OCI-LY3 (cell line): ENCODE measurements around the gene CENPM.

Experiments
- H2AFZ ChIP-seq: fragments of 200-600, 300-600 bp; shearing (Covaris generic); 2 replicates; pipeline ENCODE4 v1.6.0; 2014; ENCODE audit warnings: antibody characterized with exemption, low read depth, low read length
- H3K27ac ChIP-seq: fragments of 200-600, 300-600 bp; sonication (generic); 2 replicates; pipeline ENCODE4 v1.5.1; 2014; ENCODE audit warnings: mild to moderate bottlenecking, low read length, moderate library complexity, mixed read lengths
- H3K27me3 ChIP-seq: fragments of 200-600, 300-600 bp; sonication (generic); 2 replicates; pipeline ENCODE4 v1.6.1; 2014; ENCODE audit warnings: low read depth, low read length, mixed read lengths
- H3K36me3 ChIP-seq: fragments of 200-600, 300-600 bp; sonication (generic); replicated peaks from 2 replicates; pipeline ENCODE3; 2014; ENCODE audit warnings: low read depth, low read length, mixed read lengths
- H3K4me1 ChIP-seq: fragments of 300-600, 200-600 bp; sonication (generic); 2 replicates; pipeline ENCODE4 v1.6.1; 2014; ENCODE audit warnings: low read length, mixed read lengths
- H3K4me2 ChIP-seq: fragments of 200-600, 300-600 bp; sonication (generic); 2 replicates; pipeline ENCODE4 v1.6.1; 2014; ENCODE audit warnings: low read length, mixed read lengths
- H3K4me3 ChIP-seq: fragments of 300-600, 200-600 bp; sonication (generic); 2 replicates; pipeline ENCODE4 v1.5.1; 2014; ENCODE audit warnings: antibody characterized with exemption, mild to moderate bottlenecking, low read length, moderate library complexity
- H3K79me2 ChIP-seq: fragments of 300-600, 200-600 bp; shearing (Covaris generic); 2 replicates; pipeline ENCODE4 v1.6.1; 2014; ENCODE audit warnings: mild to moderate bottlenecking, low read length, mixed read lengths
- H3K9ac ChIP-seq: fragments of 300-600, 200-600 bp; shearing (Covaris generic); 2 replicates; pipeline ENCODE4 v1.6.0; 2014; ENCODE audit warnings: mild to moderate bottlenecking, low read length, moderate library complexity
- H3K9me3 ChIP-seq: fragments of 200-600, 300-600 bp; shearing (Covaris generic); 2 replicates; pipeline ENCODE4 v1.6.1; 2014; ENCODE audit warnings: low read length, mixed read lengths; ENCODE audit not compliant: insufficient read depth
- H4K20me1 ChIP-seq: fragments of 200-600, 300-600 bp; sonication (generic); 2 replicates; pipeline ENCODE4 v1.6.1; 2016; ENCODE audit warnings: low read length, mixed read lengths; ENCODE audit not compliant: insufficient read depth
- EZH2phosphoT487 ChIP-seq: fragments of 200-600 bp; shearing (Covaris generic); IDR thresholded peaks from 2 replicates; pipeline ENCODE4 v1.6.1; 2018; ENCODE audit warnings: antibody characterized with exemption, mixed run types, low read depth
- TF ChIP-seq, protein P1 (sequence below): fragments of 200-600, 300-600 bp; sonication (generic); IDR thresholded peaks from 2 replicates; pipeline ENCODE4 v1.5.1; 2014; ENCODE audit warnings: antibody characterized with exemption, low read length, low read depth

Gene CENPM

GRCh38 chr22:41989246-41989645 is 42.3 kb upstream of the CENPM start:
- Histone ChIP-seq H3K4me2 (no peak overlapping the region), H3K27me3 (no peaks in the 10 kb centered on the region), H3K4me1 (no peaks in the 10 kb centered on the region), H3K9ac (no peak overlapping the region), H3K27ac (no peak overlapping the region), H4K20me1 (no peaks in the 10 kb centered on the region), H3K79me2 (no peaks in the 10 kb centered on the region), H2AFZ (no peak overlapping the region), H3K36me3 (peaks cover 54% of the 10 kb centered on the region), H3K4me3 (no peak overlapping the region), H3K9me3 (no peaks in the 10 kb centered on the region)
- TF ChIP-seq, protein P1, sequence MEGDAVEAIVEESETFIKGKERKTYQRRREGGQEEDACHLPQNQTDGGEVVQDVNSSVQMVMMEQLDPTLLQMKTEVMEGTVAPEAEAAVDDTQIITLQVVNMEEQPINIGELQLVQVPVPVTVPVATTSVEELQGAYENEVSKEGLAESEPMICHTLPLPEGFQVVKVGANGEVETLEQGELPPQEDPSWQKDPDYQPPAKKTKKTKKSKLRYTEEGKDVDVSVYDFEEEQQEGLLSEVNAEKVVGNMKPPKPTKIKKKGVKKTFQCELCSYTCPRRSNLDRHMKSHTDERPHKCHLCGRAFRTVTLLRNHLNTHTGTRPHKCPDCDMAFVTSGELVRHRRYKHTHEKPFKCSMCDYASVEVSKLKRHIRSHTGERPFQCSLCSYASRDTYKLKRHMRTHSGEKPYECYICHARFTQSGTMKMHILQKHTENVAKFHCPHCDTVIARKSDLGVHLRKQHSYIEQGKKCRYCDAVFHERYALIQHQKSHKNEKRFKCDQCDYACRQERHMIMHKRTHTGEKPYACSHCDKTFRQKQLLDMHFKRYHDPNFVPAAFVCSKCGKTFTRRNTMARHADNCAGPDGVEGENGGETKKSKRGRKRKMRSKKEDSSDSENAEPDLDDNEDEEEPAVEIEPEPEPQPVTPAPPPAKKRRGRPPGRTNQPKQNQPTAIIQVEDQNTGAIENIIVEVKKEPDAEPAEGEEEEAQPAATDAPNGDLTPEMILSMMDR: no peak
- no peak for TF ChIP-seq EZH2phosphoT487

DNA sequence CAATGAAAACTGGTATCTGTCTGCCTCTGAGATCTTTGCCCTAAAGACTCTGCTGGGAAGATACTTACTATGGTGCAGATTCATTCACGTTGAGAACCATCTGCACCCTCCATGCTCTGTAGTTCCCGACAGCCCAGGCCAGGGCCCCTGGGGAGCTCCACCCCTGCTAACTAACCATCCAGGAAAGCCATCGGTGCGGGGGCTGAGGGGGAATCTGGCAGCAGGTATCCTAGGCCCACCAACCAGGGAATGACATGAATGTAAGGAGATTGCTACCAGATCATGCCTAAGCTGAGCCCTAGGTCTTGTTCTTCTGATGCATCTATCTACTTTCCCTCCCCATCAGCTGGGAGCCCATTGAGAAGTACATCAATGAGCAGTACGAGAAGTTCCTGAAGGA is 40.3 kb upstream of the CENPM start:
- Histone ChIP-seq H3K4me3 (no peak overlapping the region), H3K27ac (no peak overlapping the region), H3K4me1 (no peaks in the 10 kb centered on the region), H3K9ac (no peak overlapping the region), H2AFZ (no peak overlapping the region), H3K36me3 (peaks cover 51% of the 10 kb centered on the region), H3K9me3 (no peaks in the 10 kb centered on the region), H4K20me1 (no peaks in the 10 kb centered on the region), H3K4me2 (no peak overlapping the region), H3K27me3 (no peaks in the 10 kb centered on the region), H3K79me2 (no peaks in the 10 kb centered on the region)
- no peak for TF ChIP-seq EZH2phosphoT487
- TF ChIP-seq, protein P1: no peak

DNA sequence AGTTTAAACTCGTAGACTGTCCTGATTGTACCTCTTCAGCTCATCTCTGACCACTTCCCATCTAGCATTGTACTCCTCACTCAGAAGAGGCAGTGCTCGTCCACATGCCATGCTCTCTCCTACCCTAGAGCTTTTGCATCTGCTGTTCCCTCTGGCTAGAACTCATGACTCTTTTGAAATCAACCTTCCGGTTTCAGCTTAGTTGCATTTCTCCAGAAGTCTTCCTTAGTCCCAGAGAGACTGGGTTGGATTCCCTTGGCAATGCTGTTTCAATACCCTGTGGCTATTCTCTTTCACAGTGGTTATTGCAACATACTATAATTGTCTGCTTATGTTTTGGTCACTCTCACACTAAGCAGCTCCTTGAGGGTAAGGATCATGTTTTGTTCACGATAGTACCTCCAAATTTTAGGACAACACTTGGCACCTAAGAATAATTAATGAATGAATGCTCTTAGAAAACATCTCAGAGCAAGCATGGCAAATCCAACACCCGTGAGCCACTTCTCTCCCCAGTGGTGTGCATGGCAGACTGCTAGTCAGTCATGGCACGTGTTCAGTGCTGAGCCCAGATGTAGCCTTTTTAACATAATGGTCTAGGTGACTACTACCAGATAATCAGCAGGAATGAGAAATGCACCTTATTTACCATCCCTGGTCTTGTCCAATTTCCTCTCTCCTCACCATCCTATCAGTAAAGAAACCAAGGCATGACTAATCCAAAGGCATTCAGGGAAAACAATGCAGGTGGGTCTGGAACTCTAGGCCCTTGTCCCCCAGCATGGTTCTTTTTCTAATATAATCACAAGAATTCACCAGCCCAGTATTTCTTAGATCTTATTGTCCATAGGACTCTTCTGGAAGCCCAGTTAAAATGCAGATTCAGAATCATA is 36.8 kb upstream of the CENPM start:
- H3K4me3 ChIP-seq: no peak overlapping the region
- H2AFZ ChIP-seq: no peak overlapping the region
- no peaks in the 10 kb centered on the region for H3K27me3 ChIP-seq
- H3K79me2 ChIP-seq: peaks cover 26% of the 10 kb centered on the region
- no peak overlapping the region for H3K9ac ChIP-seq
- peaks cover 56% of the 10 kb centered on the region for H3K36me3 ChIP-seq
- peaks cover 22% of the 10 kb centered on the region for H3K4me1 ChIP-seq
- TF ChIP-seq EZH2phosphoT487: no peak
- TF ChIP-seq, protein P1: no peak
- H3K27ac ChIP-seq: no peak overlapping the region
- no peak overlapping the region for H3K4me2 ChIP-seq
- H4K20me1 ChIP-seq: no peaks in the 10 kb centered on the region
- H3K9me3 ChIP-seq: no peaks in the 10 kb centered on the region

GRCh38 chr22:41982865-41983264 is 35.9 kb upstream of the CENPM start:
- no peaks in the 10 kb centered on the region for H4K20me1 ChIP-seq
- no peak overlapping the region for H2AFZ ChIP-seq
- peaks cover 30% of the 10 kb centered on the region for H3K4me1 ChIP-seq
- no peak overlapping the region for H3K27ac ChIP-seq
- no peak overlapping the region for H3K9ac ChIP-seq
- peaks cover 31% of the 10 kb centered on the region for H3K79me2 ChIP-seq
- no peaks in the 10 kb centered on the region for H3K9me3 ChIP-seq
- TF ChIP-seq, protein P1: no peak
- TF ChIP-seq EZH2phosphoT487: no peak
- no peak overlapping the region for H3K4me2 ChIP-seq
- H3K36me3 ChIP-seq: peaks cover 49% of the 10 kb centered on the region
- no peak overlapping the region for H3K4me3 ChIP-seq
- H3K27me3 ChIP-seq: no peaks in the 10 kb centered on the region
